ENCODE results near the gene SORBS2. TPM values are rescaled to one million over a fixed set of nuclear protein-coding genes. Genes with fewer than 3 reads are reported as not detected.
A peak's percentile ranks its signal among the peaks of the same experiment; 100 is the strongest.

The SORBS2 gene
- total and polyA plus RNA-seq, 2 of the 8 experiments (the other 6 are each of a cell fraction or from before 2014, with no cell fraction given), result 73.0 to 87.1 TPM

DNA sequence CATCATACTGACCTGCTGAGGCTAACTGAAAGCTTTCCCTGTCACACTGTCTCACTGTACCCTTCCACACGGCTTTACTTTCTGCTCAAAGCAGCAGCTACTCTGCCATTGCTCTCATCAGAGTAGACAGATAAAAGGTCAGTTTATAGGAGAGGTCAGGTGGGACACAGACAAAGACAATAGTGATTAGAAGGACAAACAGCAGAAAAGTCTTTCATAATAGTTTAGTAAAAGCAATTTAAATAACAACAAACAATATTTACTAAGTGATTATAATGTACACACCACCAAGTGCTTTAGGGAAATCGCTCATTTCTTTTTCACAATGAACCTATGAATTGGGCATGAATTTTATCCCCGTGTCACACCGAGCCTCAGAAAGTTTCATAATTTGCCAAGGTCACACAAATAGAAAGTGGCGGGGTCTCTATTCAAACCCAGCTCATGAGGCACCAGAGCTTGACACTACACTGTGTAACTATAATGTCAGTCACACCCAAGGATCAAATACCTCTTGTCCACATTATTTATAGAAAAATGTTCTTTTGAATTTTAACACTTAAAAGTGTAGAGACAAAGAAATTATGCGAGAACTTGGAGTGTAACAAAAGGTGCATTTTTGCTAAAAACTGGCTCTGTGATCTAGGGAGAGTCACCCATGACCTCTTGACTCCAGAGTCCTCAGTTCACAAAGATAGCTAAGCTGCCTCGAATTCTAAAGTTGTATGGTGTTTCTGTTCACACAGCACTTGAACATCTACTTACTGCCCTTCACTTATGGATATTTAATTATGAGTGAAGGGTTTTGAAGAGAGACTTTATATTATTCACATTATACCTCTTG, 24.5 kb upstream of the SORBS2 start:
- Histone ChIP-seq H2BK12ac (ENCODE audit: low read depth, low read length) (peak overlapping the region; percentile 3; the same call in 1 of the 2 replicates), H3K79me2 (ENCODE audit: control insufficient read depth in 1 of 2, insufficient read depth in 2 of 2, low read length in 2 of 2) (no peaks in the 10 kb centered on the region), H2BK15ac (ENCODE audit: low read length) (no peak overlapping the region), H4K5ac (ENCODE audit: insufficient read length, low read depth, low read length) (peak overlapping the region; percentile 53), H2AK5ac (ENCODE audit: low read depth, low read length) (no peak overlapping the region), H3K14ac (ENCODE audit: insufficient read length) (no peak overlapping the region), H4K20me1 (replicated peaks in 1 of 2; ENCODE audit: control insufficient read depth in 1 of 2, insufficient read depth in 2 of 2, low read length in 2 of 2) (no peaks in the 10 kb centered on the region), H2BK20ac (ENCODE audit: low read length) (peak overlapping the region; percentile 98), H2AFZ (ENCODE audit: low read length) (no peak overlapping the region), H3K36me3 (ENCODE audit: control insufficient read depth in 2 of 4, insufficient read depth in 4 of 4, low read length in 3 of 4) (no peaks in the 10 kb centered on the region), H3K4me3 (ENCODE audit: extremely low read depth in 1 of 4, insufficient read depth in 2 of 4, low read depth in 3 of 4, low read length in 4 of 4) (no peak overlapping the region; a peak in 1 of 8 replicates), H4K91ac (replicated peaks; ENCODE audit: insufficient read length, low read length) (peak overlapping the region; percentile 38), H3K79me1 (ENCODE audit: low read depth, low read length) (no peaks in the 10 kb centered on the region), H2BK120ac (replicated peaks; ENCODE audit: low read depth, low read length) (peak overlapping the region; percentile 91), H3K23me2 (ENCODE audit: low read depth, low read length) (0 out of 2 replicates have a peak, but pooled peaks cover 6% of the 10 kb centered on the region), H3K27me3 (replicated peaks in 1 of 4; ENCODE audit: control insufficient read depth in 3 of 4, extremely low read depth in 1 of 4, insufficient read depth in 3 of 4, low read length in 3 of 4) (no peaks in the 10 kb centered on the region), H4K8ac (ENCODE audit: extremely low read depth, insufficient read depth, low read length) (no peak overlapping the region), H3K4ac (replicated peaks; ENCODE audit: insufficient read length, low read depth, low read length) (no peak overlapping the region), H3K9me3 (ENCODE audit: insufficient read depth in 2 of 2, low read depth in 1 of 2, low read length in 1 of 2) (no peaks in the 10 kb centered on the region), H3K18ac (ENCODE audit: extremely low read depth, low read length) (peak overlapping the region; percentile 60), H3K27ac (ENCODE audit: low read depth, low read length) (no peak overlapping the region; the same call in 1 of the 2 replicates), H3K4me1 (replicated peaks in 1 of 4; ENCODE audit: control insufficient read depth in 3 of 4, insufficient read depth in 4 of 4, low read length in 3 of 4) (peaks cover 23 to 35% (median 30%) of the 10 kb centered on the region in 4 experiments), H3K56ac (replicated peaks; ENCODE audit: insufficient read length, low read depth, low read length) (peak overlapping the region; percentile 80), H3K9ac (replicated peaks in 1 of 4; ENCODE audit: extremely low read depth in 1 of 4, low read depth in 3 of 4, low read length in 3 of 4) (peak overlapping the region in 1 of 4 experiments; percentile 59; a peak in 1 of 7 replicates), H3K23ac (ENCODE audit: insufficient read length) (no peak overlapping the region), H3K4me2 (ENCODE audit: insufficient read depth in 1 of 2, low read depth in 2 of 2, low read length in 2 of 2) (peak overlapping the region; percentile 6 to 44; a peak in 3 of 4 replicates), H2BK5ac (ENCODE audit: low read depth, low read length) (peak overlapping the region; percentile 89; the same call in 1 of the 2 replicates)
- FAIRE-seq, result peak; percentile 50
- ChIA-PET POLR2A (ENCODE audit: partially characterized antibody) (interaction anchor here (0.6 to 3.9 kb wide), 4 partner anchors 12 to 168 kb away, joined by 3 to 23 read pairs (median 3); no protein-coding TSS in a partner anchor), CTCF (ENCODE audit: partially characterized antibody) (interaction anchor here (0.8 to 1.8 kb wide), 3 partner anchors 17 to 60 kb away, joined by 3 to 5 read pairs (median 4); partner anchors contain the start of gene SORBS2)
- 20% methylated on average over 7 of the region's 7 CpGs; no CpG with 5 or more reads in 1 of the 2 experiments for WGBS, 2 experiments (ENCODE audit: extremely low coverage in 1 of 2, insufficient coverage in 1 of 2, insufficient read length in 1 of 2, insufficient replicate concordance in 2 of 2, low coverage in 1 of 2, low lambda C conversion rate in 2 of 2, missing lambda C conversion rate in 1 of 2)
- no peak for DNase-seq (ENCODE audit: low read depth in 1 of 2, low spot score in 2 of 2)
- TF ChIP-seq TAF7 (optimal IDR thresholded peaks at IDR 0.05; ENCODE audit: borderline replicate concordance, low read depth, low read length), result no peak
- TF ChIP-seq SUZ12 (IDR thresholded peaks at IDR 0.05; ENCODE audit: low read length), result no peak
- no peak for TF ChIP-seq CHD2 (IDR thresholded peaks at IDR 0.05; ENCODE audit: low read length)
- TF ChIP-seq TCF12 (IDR thresholded peaks at IDR 0.05; ENCODE audit: low read depth, low read length), result no peak
- TF ChIP-seq RXRA (IDR thresholded peaks at IDR 0.05; ENCODE audit: insufficient read depth, low read depth, low read length), result no peak
- no peak for TF ChIP-seq RFX5 (IDR thresholded peaks at IDR 0.05; ENCODE audit: borderline replicate concordance, low read depth, low read length)
- TF ChIP-seq TAF1 (IDR thresholded peaks at IDR 0.05; ENCODE audit: low read depth, low read length), result no peak
- no peak for TF ChIP-seq PHF8 (conservative IDR thresholded peaks at IDR 0.05; ENCODE audit: low read depth, low read length)
- TF ChIP-seq SP1 (IDR thresholded peaks at IDR 0.05; ENCODE audit: low read depth, low read length), result no peak
- TF ChIP-seq RBBP5 (IDR thresholded peaks at IDR 0.05; ENCODE audit: borderline replicate concordance, low read depth, low read length), result no peak
- TF ChIP-seq YY1 (IDR thresholded peaks at IDR 0.05; ENCODE audit: low read depth, low read length), result no peak
- TF ChIP-seq KDM1A (IDR thresholded peaks at IDR 0.05; ENCODE audit: borderline replicate concordance, low read length), result no peak
